ENCODE results near the gene MALAT1.
"Not testable (repeated sequence)": the region's sequence is repeated elsewhere in the genome, so short reads cannot be mapped to it uniquely, and the experiment has no call there.

Gene MALAT1

GRCh38 chr11:65498977-65499712, at the start of gene MALAT1:
MALAT1 (plus strand) TSS chr11:65499045.
- peak; percentile 95 for DNase-seq

- DNase-seq: not testable (repeated sequence)
Measured at GRCh38 chr11:65451301-65451700, 47.5 kb upstream of the MALAT1 start.

- DNase-seq: not testable (repeated sequence)
Measured at GRCh38 chr11:65452259-65452658, 46.6 kb upstream of the MALAT1 start.

GRCh38 chr11:65452806-65453490, 45.9 kb upstream of the MALAT1 start:
- DNase-seq: peak; percentile 72

GRCh38 chr11:65454311-65454695, 44.5 kb upstream of the MALAT1 start:
- no peak for DNase-seq

GRCh38 chr11:65454696-65455456, 44.0 kb upstream of the MALAT1 start:
- peak; percentile 95 for DNase-seq

- DNase-seq: no peak
Measured at GRCh38 chr11:65456418-65456817, 42.4 kb upstream of the MALAT1 start.

GRCh38 chr11:65459552-65459951, 39.3 kb upstream of the MALAT1 start:
- DNase-seq: no peak

- not testable (repeated sequence) for DNase-seq
Measured at GRCh38 chr11:65465471-65465870, 33.4 kb upstream of the MALAT1 start.

GRCh38 chr11:65467306-65467705, 31.5 kb upstream of the MALAT1 start:
- not testable (repeated sequence) for DNase-seq

- DNase-seq: no peak
Measured at GRCh38 chr11:65468874-65469333, 29.9 kb upstream of the MALAT1 start.

- no peak for DNase-seq
Measured at GRCh38 chr11:65470433-65471049, 28.3 kb upstream of the MALAT1 start.

GRCh38 chr11:65471447-65471891, 27.4 kb upstream of the MALAT1 start:
- peak; percentile 58 for DNase-seq

- not testable (repeated sequence) for DNase-seq
Measured at GRCh38 chr11:65472588-65473277, 26.1 kb upstream of the MALAT1 start.

- no peak for DNase-seq
Measured at GRCh38 chr11:65473278-65473860, 25.5 kb upstream of the MALAT1 start.

- DNase-seq: no peak
Measured at GRCh38 chr11:65474864-65475263, 24.0 kb upstream of the MALAT1 start.

- no peak for DNase-seq
Measured at GRCh38 chr11:65476632-65477148, 22.2 kb upstream of the MALAT1 start.

- DNase-seq: peak; percentile 97
Measured at GRCh38 chr11:65477149-65477965, 21.5 kb upstream of the MALAT1 start.

GRCh38 chr11:65478388-65479183, 20.3 kb upstream of the MALAT1 start:
- DNase-seq: no peak

All from left hindlimb (tissue), 1 donor.